Measurements from ENCODE around the gene ARSI.

ARSI gene

GRCh38 chr5:150302301-150303069, at the start of gene ARSI:
Gene ARSI, minus strand, starts transcription at chr5:150302905. Its CDS starts 532 bp downstream, at chr5:150302373.
- TF ChIP-seq CTCF (IDR thresholded peaks at IDR 0.05; ENCODE audit: insufficient read depth, low read depth, low read length, missing control alignments), result no peak
- H3K4me3 ChIP-seq (ENCODE audit: low read depth, low read length), result no peak within 1 kb of the TSS
- no peak for DNase-seq (ENCODE audit: low read depth)

GRCh38 chr5:150350524-150351344, 48.0 kb upstream of the ARSI start:
- DNase-seq (ENCODE audit: low read depth), result peak; percentile 82

GRCh38 chr5:150349681-150350275, 47.1 kb upstream of the ARSI start:
- no peak for DNase-seq (ENCODE audit: low read depth)
- H3K4me3 ChIP-seq (ENCODE audit: low read depth, low read length), result no peak overlapping the region
- no peak for TF ChIP-seq CTCF (IDR thresholded peaks at IDR 0.05; ENCODE audit: insufficient read depth, low read depth, low read length, missing control alignments)

More at GRCh38 chr5:150350524-150351344, 48.0 kb upstream of the ARSI start:
- H3K4me3 ChIP-seq (ENCODE audit: low read depth, low read length), result no peak overlapping the region
- peak; percentile 72 for TF ChIP-seq CTCF (IDR thresholded peaks at IDR 0.05; ENCODE audit: insufficient read depth, low read depth, low read length, missing control alignments)

- no peak for DNase-seq (ENCODE audit: low read depth)
- TF ChIP-seq CTCF (IDR thresholded peaks at IDR 0.05; ENCODE audit: insufficient read depth, low read depth, low read length, missing control alignments), result no peak
- H3K4me3 ChIP-seq (ENCODE audit: low read depth, low read length), result no peak overlapping the region
Measured at GRCh38 chr5:150347451-150347850, 44.7 kb upstream of the ARSI start.

- no peak for DNase-seq (ENCODE audit: low read depth)
- TF ChIP-seq CTCF (IDR thresholded peaks at IDR 0.05; ENCODE audit: insufficient read depth, low read depth, low read length, missing control alignments), result no peak
- no peak overlapping the region for H3K4me3 ChIP-seq (ENCODE audit: low read depth, low read length)
Measured at GRCh38 chr5:150347003-150347402, 44.3 kb upstream of the ARSI start.

GRCh38 chr5:150346592-150346991, 43.9 kb upstream of the ARSI start:
- TF ChIP-seq CTCF (IDR thresholded peaks at IDR 0.05; ENCODE audit: insufficient read depth, low read depth, low read length, missing control alignments), result no peak
- no peak overlapping the region for H3K4me3 ChIP-seq (ENCODE audit: low read depth, low read length)
- no peak for DNase-seq (ENCODE audit: low read depth)
